22Rv1 (cell line): Measurements from ENCODE around the gene TIMP3.

Source experiments
- H3K27ac ChIP-seq: fragments of 450-650 bp; 2 replicates; pipeline ENCODE4 v1.5.1; 2017
- ZFX ChIP-seq: fragments of 450-650 bp; IDR thresholded peaks from 2 replicates; pipeline ENCODE4 v1.6.1; 2017; ENCODE audit warnings: antibody characterized with exemption, borderline replicate concordance
- TF ChIP-seq, protein P1 (sequence below): fragments of 450-650 bp; IDR thresholded peaks from 2 replicates; pipeline ENCODE4 v1.5.1; 2017; ENCODE audit warnings: mild to moderate bottlenecking

TIMP3 gene

GRCh38 chr22:32788904-32789624 is 12.4 kb upstream of the TIMP3 start:
- TF ChIP-seq ZFX, result no peak
- TF ChIP-seq, protein P1, sequence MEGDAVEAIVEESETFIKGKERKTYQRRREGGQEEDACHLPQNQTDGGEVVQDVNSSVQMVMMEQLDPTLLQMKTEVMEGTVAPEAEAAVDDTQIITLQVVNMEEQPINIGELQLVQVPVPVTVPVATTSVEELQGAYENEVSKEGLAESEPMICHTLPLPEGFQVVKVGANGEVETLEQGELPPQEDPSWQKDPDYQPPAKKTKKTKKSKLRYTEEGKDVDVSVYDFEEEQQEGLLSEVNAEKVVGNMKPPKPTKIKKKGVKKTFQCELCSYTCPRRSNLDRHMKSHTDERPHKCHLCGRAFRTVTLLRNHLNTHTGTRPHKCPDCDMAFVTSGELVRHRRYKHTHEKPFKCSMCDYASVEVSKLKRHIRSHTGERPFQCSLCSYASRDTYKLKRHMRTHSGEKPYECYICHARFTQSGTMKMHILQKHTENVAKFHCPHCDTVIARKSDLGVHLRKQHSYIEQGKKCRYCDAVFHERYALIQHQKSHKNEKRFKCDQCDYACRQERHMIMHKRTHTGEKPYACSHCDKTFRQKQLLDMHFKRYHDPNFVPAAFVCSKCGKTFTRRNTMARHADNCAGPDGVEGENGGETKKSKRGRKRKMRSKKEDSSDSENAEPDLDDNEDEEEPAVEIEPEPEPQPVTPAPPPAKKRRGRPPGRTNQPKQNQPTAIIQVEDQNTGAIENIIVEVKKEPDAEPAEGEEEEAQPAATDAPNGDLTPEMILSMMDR, result no peak
- no peak overlapping the region for H3K27ac ChIP-seq

DNA sequence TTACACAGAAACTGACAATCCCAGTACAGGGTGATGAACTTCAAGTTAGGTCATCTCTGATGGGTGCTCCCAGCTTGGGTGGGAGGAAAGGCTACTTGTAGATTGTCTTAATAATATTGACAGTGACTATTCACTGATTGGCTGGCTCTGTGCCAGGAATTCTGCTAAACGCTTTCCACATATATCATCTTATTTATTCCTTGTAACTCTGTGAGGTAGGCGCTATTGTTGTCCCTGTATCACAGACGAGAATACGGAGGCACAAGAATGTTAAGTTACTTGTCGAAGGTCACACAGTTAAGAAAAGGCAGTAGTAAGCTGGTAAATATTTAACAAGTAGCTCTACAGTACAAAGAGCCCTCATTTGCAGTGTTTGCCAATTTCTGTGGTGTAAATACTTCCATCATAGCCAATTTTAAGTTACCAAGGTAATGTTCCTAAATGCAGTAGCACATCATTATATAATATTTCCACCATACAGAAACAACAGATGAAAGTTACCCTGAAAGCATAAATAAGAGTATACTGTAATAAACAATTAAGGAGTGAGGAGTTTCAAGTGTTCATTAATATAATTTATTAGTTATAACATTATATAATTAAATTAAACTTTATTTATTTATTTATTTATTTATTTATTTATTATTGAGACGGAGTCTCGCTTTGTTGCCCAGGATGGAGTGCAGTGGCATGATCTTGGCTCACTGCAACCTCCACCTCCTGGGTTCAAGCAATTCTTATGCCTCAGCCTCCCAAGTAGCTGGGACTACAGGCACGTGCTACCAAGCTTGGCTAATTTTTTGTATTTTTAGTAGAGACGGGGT is 11.5 kb upstream of the TIMP3 start:
- no peak overlapping the region for H3K27ac ChIP-seq
- TF ChIP-seq, protein P1, result no peak
- TF ChIP-seq ZFX, result no peak

GRCh38 chr22:32791056-32791455 is 10.4 kb upstream of the TIMP3 start:
- TF ChIP-seq ZFX, result no peak
- TF ChIP-seq, protein P1, result no peak
- no peak overlapping the region for H3K27ac ChIP-seq

GRCh38 chr22:32791485-32791884 is 10.0 kb upstream of the TIMP3 start:
- H3K27ac ChIP-seq, result no peak overlapping the region
- no peak for TF ChIP-seq ZFX
- TF ChIP-seq, protein P1, result no peak

DNA sequence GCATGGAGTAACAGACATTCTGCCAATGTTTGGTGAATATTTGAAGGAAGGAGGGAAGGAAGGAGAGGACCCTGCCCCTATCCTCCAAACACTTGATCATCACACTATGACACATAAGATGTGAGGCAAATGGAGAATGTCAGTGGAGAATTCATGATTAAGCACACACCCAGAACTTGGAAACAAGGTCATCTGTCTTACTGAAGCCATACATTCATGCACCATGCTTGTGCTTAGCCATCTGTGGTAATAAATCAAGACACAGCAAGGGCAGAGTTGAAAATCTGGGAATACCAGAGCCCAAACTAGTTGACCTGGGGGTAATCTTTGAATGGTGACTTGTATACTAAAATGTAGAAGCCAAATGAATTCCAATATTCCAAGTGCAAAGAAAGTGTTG is 7.9 kb upstream of the TIMP3 start:
- TF ChIP-seq ZFX, result no peak
- TF ChIP-seq, protein P1, result no peak
- no peak overlapping the region for H3K27ac ChIP-seq

GRCh38 chr22:32794449-32795213 is 6.9 kb upstream of the TIMP3 start:
- TF ChIP-seq, protein P1, result peak; percentile 14; the same call in 1 of the 2 replicates
- no peak for TF ChIP-seq ZFX
- H3K27ac ChIP-seq, result no peak overlapping the region
